Urothelium cell line (cell line): ENCODE measurements around the gene ATXN8OS.
"Not testable (repeated sequence)": the region's sequence is repeated elsewhere in the genome, so short reads cannot be mapped to it uniquely, and the experiment has no call there.

Experiments
- DNase-seq: peaks from one replicate; pipeline ENCODE4 v3.0.0; 2011; ENCODE audit warnings: low spot score, mixed read lengths
- FAIRE-seq: peaks from 2 replicates; lab custom pipeline; 2011; peaks lifted over from hg19 to GRCh38; lab: Jason Lieb, UNC

Gene ATXN8OS

DNA sequence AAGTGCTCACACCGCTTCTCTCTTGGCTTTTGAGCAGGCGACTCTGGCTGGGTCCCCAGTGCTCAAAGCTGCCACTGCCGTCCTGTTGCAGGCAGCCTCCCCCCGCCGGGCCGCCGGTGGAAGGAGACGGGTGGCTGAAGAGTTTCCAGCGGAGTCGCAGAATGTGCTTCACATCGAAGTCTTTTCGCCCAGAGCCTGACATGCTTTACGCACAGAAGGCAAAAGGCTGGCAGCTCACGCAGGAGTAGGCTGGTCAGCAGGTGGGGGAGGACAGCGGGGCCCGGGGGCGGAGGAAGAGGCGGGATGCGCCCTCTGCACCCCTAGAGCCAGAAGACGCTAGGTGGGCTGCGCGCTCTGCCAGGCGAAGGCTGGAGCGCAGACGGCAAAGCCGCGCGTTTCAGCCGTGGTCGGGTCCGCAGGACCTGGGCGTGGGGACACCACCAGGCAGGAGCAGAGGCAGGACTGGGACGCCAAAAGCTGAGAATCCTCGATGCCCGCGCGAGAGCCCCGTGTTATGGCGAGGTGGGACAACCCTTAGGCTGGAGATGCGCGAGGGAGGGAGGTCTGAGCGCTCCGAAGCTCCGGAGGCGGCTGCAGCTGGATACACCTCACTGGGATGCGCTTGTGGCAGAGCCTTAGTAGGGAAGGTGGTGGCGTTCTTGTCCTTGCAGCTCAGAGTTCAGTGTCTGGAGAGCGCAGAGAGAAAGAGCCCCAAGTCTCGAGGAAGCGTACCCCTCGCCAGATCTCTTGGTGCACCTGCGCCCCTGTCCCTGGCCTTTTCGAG, at the start of gene ATXN8OS:
Gene ATXN8OS, plus strand, starts transcription at position 329 of the 784 bp plus-strand sequence.
- FAIRE-seq (no peak), DNase-seq (no peak)

DNA sequence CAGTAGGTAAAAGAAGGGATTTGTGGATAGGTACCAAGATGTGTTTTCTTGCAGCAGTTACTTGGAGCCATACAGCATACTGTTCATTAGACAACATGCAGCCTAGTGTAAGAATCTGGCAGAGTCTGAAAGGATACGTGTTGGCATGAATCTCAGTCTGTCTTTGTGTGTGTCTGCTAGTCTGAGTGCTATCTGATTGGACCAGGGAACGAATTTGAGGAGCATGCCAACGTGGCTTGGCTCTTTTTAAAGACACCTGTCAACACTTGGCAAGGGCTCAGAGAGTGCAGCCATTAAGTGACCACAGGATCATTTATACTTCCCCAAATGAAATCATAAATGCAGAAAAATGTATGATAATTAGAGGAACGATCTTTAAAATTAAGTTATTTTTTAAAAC, 27.6 kb upstream of the ATXN8OS start:
- DNase-seq: no peak
- no peak for FAIRE-seq

DNA sequence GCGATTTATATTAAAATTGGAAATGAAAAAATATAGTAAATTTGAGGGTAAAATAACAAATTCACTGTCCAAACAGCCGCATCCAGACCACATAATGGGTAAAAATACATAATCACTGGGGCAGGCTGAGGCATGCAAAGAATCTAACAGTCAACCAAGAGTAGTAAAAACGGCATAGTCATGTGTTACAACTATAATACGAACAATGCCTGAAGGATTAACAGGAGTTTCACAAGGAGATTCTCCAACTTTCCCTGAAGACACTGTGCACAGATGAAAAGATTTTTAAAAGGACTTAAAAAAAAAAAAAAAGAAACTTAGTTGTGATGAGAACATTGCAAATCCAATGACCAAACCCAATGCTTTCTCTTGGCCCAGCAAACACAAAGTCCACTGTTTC, 20.4 kb upstream of the ATXN8OS start:
- FAIRE-seq (no peak), DNase-seq (no peak)

DNA sequence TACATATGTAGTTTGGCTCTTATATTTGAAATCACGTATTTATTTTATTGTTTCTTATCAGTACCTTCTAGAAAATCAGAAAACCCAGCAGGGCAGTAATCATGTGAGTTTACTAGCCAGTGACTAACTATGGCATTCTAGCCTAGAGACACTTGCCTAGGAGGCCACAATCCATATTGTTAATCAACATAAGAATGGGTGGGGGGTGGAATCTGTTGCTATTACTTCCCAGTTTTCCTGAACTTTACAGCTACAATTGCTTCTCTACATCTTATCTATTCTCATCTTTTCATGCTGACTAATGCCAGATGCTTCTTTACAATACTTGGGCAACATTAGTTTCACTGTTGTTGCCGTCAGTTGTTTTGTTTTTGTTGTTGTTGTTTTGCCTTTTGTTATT, 18.7 kb upstream of the ATXN8OS start:
- no peak for FAIRE-seq

DNA sequence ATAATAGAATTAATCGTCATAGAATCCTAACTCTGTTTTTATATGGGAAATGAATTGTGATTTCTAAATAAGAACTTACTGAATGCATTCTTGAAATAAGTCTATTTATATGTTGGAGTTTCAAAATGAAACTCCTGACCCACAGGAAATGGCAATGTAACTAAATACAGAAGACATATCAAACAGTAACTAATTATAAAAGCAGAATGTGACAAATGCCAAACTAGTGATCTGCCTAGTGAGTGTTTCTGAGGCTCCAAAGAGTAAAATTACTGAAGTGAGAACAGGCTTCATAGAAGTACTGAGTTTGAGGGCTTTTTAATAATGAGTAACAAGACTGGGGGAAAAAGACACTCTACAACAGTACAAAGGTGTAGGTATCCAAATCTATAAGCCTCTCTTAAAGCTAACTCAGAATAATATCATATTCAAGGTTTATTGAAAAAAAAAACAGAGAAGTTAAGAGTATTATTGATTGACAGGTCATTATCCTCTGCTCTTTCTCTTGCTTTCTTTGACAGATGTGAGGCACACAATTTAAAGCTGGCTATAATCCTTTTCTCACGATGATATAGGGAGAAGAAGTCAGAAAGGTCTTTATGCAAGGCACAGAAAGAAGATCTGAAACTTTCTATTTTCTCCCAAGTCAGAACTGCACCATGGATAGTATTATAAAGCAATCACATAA, 17.4 kb upstream of the ATXN8OS start:
- FAIRE-seq (no peak), DNase-seq (no peak)

More for the DNA sequence above, 18.7 kb upstream of the ATXN8OS start:
- no peak for DNase-seq

DNA sequence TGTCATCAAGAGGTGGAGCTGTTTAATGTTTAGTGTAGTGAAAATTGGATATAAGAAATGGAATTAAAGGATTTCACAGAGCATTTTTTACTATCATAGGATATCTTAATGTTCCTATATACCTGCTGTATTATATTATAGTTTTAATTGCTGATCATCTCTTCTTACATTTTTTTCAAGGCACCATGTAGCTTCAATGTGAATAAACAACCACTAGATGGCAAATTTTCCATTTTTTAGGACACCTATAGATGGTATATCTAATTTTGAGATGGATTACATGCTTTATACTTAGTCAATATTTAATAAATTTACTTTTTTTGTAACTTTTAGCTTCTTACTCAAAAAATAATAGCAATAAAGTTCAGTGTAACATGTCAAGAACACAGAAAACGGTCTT, 9.0 kb upstream of the ATXN8OS start:
- no peak for FAIRE-seq
- DNase-seq: no peak

DNA sequence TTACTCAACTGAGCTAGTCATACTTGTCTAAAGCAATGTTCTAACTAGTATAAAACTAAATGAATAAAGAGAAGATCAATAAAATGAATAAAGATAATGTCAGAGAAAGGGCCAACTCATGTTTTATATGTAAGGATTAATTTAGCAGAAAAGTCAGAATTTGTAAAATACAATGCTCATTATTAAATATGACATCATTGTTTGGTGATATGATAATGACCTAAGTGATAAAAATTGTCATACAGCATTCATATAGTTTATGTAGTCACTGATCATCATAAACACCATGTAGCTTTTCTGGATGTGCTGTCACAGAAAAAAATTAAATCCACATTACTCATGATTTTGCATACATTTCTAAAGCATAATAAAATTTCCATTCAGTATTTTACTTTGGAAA, 3.1 kb upstream of the ATXN8OS start:
- no peak for FAIRE-seq

DNA sequence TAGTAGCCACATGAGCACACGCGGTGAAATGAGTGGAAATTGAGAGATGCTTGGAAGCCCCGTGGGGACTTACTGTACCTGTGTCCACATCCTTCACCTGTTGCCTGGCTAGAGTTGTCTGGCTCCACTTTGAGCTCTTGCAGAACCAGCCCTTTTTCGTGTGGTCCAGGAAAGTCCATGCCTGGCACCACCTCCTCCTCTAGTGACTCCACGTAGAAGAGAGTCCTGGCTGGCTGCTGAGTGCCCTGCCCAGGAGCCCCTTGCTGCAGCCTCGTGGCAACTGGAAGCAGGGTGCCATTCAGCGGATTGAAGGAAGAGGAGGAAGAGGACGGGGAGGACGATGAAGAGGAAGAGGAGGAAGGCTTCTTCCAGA, 515 bp upstream of the ATXN8OS start:
- no peak for DNase-seq
- no peak for FAIRE-seq

More for the DNA sequence above, 3.1 kb upstream of the ATXN8OS start:
- DNase-seq: no peak

DNA sequence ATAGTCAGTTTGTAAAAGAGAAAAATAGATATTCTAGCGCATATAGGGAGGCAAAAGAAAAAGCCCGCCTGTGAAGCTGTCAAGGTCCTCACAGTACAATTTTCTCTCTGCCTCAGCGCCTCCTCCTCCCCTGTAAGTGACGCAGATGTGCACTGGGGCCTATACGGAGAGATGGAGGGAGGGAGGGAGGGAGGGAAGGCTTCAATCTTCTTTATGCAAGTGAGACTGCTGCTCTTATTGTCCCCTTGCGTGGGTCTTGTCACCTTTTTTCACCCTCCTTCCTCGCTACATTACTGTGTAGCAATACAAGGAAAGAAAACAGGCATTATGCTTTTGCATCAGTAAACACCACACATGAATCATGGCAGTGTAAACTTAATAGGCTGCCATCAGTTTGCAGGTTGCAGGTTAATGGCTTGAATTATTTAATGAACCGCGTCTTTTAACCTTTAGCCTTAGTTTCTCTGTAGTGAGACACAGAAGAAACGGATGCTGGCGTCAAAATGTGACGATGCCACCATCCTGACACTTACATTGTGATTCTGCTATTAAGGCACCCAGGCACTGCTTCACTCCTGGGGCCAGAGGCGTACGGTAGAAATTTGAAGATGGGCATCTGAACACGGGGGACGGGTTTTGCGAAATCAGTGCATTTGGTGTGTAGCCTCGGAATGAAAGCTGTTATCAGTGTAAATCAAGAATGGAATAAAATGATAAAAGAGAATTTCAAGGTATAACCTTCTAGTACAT, 905 bp downstream of the ATXN8OS start, which contains the start of gene KLHL1:
Gene KLHL1, minus strand, starts transcription at position 97 of the 750 bp plus-strand sequence. CDS start 753 bp downstream, outside the sequence.
- FAIRE-seq (no peak), DNase-seq (no peak)

DNA sequence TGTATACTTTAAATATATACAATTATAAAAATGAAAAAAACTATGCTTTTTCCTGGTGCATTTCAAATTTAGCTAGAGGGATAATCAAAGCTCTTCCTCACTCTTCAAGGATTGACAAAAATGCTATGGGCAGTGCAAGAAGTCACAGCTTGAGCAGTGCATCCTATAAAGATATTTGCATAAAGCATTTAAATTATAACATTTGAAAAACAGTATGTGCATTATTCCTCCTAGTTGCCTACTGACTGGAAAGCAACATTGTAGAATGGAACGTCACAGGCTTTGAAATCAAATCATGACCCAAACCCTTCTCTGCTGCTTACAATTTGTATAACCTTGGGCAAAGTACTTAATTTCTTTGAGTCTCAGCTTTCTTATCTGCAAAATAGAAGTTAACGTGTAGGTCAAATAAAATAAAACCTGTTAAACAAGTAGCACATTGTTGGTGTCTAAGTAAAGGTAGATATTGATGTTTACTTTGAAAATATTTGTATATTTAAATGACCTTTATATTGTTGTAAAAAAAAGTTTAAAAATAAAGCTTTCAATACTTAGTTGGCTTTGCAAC, 9.8 kb downstream of the ATXN8OS start:
- no peak for DNase-seq
- FAIRE-seq: no peak

DNA sequence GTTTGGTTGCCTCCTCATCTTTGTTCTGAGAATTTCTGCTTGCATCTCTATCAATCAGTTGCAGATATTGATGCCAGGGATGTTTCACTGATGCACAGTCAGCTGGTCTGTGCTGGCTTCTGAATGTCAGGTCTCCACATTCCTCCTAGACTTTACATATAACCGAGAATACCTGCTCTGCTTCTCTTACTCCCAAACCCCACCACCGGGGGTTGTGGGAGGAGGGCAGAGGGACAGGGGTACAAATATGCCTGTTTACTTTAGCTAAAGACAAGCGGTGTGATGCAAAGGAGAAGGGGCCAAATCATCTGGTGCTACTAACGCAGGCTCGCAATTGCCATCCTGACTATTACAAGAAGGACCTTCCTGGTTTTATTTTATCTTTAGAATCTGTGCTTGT, 18.1 kb downstream of the ATXN8OS start:
- FAIRE-seq: no peak
- no peak for DNase-seq

DNA sequence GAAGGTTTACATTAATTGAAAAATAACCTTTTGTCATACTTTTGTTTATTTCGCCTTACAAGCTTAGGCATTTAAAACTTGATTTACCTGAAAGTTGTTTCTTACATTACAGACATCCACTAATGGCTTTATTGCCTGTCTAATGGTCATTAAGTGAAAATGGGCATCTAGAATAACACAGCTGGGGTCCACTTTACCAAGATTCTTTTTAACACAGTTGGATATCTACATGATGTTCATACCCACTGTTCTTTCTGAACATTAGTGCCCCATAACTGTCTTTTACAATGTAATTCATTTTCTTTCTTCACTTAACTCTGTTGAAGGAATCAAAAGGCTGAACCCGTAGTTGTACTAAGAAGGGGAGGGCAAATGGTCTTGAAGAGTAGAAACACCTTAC, 20.5 kb downstream of the ATXN8OS start:
- DNase-seq (no peak), FAIRE-seq (no peak)

DNA sequence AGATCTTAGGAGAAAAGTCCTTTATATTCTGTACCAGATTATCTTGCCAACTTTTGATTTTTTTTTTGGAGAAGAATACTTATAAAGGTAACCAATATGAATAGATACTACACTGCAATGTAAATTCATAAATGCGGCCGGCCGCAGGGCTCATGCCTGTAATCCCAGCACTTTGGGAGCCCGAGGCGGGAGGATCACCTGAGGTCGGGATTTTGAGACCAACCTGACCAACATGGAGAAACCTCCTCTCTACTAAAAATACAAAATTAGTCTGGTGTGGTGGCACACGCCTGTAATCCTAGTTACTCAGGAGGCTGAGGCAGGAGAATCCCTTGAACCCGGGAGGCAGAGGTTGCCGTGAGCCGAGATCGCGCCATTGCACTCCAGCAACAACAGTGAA, 35.0 kb downstream of the ATXN8OS start:
- FAIRE-seq, DNase-seq: not testable (repeated sequence)

DNA sequence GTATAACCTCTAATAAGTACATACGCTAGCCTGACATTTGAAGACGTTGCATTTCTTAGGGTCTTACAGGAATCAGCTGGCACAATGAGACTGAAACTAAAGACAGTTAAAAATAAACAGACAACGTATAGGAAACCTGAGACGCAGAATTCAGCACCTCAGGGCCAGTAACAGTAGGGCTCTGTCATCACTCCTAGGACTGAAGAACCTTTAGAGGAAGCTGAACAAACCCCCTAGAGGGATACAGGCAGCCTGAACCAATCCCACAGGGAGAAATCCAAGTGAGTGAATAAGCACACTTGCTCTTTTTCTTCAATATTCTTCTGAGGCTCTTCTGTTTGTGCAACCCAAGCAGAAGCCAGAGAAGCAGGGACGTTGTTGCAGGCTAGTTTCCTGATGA, 54.5 kb downstream of the ATXN8OS start:
- DNase-seq: no peak

DNA sequence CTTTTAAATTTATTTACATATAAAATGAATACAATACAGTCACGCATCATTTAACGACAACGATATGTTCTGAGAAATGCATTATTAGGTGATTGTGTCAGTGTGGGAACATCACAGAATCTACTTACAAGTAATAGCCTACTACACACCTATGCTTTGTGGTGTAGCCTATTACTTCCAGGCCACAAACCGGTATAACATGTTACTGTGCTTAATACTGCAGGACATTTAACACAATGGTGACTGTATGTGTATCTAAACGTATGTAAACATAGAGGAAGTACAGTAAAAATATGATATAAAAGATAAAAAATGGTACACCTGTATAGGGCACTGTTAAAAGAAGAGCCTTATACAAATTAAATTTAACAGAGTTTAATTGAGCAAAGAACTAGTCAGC, 63.1 kb downstream of the ATXN8OS start:
- FAIRE-seq (no peak), DNase-seq (no peak)

More for the DNA sequence above, 54.5 kb downstream of the ATXN8OS start:
- no peak for FAIRE-seq

DNA sequence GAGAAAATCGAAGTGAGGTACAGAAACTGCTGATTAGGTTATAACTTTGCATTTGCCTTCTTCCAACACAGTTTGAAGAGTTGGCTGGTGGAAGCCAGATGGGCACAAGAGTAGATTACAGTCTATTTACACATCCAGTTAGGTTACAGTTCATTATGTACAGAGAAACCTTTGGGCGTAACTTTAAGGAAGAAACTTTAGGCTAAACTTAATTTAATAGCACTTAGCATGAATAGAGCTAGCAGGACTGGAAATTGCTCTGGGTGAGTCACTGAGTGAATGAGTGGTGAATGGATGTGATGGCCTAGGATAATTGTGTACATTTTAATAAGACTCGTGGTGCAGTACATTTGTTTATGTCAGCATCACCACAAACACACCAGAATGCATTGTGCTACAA, 63.5 kb downstream of the ATXN8OS start:
- no peak for FAIRE-seq
- no peak for DNase-seq

DNA sequence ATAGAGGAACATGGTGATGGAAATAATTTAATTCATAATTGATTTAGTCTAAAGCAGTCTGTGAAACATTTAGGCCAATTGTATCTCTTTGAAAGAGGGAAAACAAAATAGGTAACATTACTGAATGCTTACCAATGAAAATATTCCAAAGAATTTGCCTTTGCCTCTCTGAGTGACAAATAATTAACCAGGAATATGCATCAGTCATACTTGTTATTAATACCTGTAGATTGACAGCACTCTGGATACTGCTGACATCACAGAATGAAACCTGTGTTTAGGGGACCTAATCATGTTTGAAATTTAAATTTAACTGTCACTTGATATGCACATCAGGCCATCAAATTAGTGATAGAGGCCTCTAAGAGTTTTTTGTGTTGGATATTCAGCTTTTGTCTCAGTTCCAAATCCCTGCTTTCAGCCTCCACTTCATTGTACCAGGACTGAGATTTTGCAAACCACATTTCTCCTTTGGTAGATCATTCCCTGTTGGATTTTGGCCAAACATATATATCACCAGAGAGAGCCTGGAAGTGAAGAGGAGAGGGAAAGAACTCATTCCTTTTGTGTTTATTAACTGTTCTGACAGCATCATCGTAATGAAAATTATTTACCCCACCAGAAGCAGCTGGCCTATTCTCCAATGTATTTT, 65.4 kb downstream of the ATXN8OS start:
- DNase-seq: no peak
- FAIRE-seq: no peak

DNA sequence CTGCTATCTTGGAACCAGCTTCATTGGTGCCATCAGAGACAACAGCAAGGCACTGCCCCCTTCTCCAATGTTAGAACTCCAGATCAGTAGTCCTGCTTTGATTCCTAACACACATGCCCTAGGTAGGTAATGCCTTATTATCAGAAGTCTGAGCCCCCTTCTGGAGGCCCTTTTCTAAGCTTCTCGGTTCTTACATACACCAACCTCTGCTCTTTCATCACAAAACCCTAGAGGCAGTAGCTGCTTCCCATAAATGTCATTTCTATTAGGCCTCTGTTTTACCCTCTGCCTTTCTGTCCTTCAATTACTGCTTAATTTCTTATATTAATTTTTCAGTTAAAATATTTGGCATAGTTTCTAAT, 66.0 kb downstream of the ATXN8OS start:
- FAIRE-seq: no peak
- DNase-seq: no peak

DNA sequence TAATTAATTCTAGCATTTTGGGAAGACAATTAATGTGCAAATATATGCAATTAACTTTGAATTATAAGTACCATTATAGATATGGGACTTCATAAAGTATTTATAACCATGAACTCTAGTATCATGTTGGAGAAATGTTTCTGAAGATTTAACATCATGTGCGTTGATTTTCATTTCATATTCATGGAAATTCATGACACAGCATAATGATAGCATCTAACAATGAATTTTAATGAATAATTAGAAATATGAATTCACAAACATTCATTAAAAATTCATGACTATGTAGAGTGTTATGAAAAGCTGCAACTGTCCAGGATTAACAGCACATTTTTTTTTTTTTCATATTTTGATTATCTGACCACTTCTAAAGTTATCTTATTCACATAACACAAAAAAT, 70.7 kb downstream of the ATXN8OS start:
- DNase-seq: no peak
- FAIRE-seq: no peak
